Measurements from ENCODE around the gene BLM.
A peak's percentile ranks its signal among the peaks of the same experiment; 100 is the strongest.
"Not testable (repeated sequence)": the region's sequence is repeated elsewhere in the genome, so short reads cannot be mapped to it uniquely, and the experiment has no call there.

Gene BLM

DNA sequence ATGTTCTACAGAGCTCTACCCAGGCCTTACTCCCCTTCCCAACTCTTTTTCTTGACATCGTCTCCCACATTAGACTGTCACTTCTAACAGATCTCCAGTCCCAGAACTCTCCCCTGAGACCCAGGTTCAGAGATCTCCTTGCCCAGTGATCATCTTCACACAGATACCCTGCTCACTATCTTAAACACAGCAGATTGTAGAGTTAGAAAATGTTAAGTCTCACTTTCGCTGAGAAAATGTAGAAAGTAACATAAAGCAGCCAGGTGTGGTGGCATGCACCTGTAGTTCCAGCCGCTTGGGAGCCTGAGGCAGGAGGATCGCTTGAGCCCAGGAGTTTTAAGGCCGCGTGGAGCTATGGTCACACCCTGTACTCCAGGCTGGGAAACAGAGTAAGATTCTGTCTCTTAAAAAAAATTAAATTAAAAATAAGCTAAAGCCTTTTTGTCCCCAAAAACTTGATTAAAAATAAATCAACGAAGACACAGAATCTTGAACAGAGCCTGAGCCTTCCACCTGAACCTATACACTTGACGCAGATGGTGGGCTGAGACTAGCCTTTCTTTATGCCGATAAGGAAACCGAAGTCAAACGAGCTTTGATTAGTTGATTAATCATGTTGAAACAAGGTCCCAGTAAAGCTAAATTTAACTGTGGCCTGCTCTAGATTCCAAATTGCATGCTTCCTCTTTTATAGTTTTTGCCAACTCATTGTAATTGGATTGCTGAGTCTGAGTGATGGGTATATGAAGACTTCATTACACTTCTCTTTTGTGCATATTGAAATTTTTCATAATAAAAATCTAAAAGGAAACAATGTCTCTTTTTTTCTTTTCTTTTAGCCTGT lies 31.3 kb upstream of the BLM start:
- TF ChIP-seq, protein P1, sequence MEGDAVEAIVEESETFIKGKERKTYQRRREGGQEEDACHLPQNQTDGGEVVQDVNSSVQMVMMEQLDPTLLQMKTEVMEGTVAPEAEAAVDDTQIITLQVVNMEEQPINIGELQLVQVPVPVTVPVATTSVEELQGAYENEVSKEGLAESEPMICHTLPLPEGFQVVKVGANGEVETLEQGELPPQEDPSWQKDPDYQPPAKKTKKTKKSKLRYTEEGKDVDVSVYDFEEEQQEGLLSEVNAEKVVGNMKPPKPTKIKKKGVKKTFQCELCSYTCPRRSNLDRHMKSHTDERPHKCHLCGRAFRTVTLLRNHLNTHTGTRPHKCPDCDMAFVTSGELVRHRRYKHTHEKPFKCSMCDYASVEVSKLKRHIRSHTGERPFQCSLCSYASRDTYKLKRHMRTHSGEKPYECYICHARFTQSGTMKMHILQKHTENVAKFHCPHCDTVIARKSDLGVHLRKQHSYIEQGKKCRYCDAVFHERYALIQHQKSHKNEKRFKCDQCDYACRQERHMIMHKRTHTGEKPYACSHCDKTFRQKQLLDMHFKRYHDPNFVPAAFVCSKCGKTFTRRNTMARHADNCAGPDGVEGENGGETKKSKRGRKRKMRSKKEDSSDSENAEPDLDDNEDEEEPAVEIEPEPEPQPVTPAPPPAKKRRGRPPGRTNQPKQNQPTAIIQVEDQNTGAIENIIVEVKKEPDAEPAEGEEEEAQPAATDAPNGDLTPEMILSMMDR (IDR thresholded peaks at IDR 0.05; ENCODE audit: borderline replicate concordance, insufficient read depth, low read depth, low read length) = no peak

DNA sequence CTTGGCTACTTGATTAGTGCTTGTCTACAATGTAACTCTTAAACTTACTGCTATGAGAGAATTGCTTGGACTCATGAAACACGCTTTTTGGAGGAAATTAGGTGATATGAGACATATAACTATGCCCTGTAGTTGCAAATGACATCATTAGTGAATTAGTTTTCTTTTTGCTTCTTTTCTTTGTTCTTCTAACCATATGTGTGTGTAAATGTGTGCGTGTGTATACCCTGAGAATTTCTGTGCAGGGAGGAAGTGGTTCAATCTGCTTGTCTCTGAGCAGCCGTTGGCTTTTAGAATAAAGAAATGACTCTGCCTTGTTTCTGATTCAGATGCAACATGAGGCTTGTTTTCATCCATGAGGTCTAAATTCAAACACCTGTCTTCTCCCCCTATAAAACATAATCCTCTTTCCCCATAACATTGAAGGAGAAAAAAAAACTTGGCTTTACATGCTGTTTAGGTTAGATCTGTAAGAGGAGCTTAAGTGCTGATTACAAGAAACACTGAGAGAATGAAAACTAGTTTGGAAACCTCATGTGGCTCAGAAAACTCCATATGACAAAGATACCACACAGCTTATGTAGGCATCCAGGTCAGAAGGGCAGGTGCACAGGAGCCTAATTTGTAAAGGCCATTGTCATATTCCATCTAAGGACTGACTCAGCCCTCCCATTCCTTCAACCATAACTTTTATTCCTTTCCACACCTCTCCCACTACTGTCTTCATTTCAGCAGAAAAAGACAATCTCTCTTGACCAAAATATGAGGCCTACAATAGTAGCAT lies 30.5 kb upstream of the BLM start:
- no peak overlapping the region for H3K4me3 ChIP-seq (ENCODE audit: low read depth, low read length)
- TF ChIP-seq, protein P1 (IDR thresholded peaks at IDR 0.05; ENCODE audit: borderline replicate concordance, insufficient read depth, low read depth, low read length) = no peak

More for the DNA sequence above, 31.3 kb upstream of the BLM start:
- H3K4me3 ChIP-seq (ENCODE audit: low read depth, low read length) = no peak overlapping the region

DNA sequence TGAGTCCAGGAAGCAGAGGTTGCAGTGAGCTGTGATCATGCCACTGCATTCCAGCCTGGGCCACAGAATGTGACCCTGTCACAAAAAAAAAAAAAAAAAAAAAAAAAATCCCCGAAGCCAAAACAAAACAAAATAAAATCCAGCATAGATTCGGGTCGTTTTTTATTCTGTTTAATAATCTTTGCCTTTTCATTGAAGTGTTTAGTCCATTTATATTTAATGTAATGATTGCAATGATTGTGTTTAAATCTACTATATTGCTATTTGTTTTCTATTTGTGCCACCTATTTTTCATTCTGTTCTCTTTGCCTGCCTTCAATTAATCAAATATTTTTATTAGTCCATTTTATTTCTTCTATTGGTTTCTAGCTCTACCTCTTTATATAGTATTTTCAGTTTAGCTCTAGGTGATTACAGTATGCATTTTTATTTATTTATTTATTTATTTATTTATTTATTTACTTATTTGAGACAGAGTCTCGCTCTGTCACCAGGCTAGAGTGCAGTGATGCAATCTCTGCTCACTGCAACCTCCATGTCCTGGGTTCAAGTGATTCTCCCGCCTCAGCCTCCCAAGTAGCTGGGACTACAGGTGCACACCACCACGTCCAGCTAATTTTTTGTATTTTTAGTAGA lies 27.7 kb upstream of the BLM start:
- not testable (repeated sequence) for H3K4me3 ChIP-seq (ENCODE audit: low read depth, low read length)

DNA sequence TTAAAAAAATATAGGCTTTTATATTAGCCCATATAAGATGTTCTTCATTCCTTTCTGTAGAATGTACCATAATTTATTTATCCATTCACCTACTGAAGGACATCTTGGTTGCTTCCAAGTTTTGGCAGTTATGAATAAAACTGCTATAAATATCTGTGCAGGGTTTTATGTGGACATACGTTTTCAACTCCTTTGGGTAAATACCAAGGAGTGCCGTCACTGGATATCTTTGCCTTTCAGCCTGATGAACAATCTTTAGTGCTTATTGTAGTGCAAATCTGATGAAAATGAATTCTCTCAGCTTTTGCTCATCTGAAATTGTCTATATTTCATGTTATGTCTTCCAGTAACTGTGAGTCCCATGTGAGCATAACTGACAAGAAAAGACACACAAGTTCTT lies 26.6 kb upstream of the BLM start:
- H3K4me3 ChIP-seq (ENCODE audit: low read depth, low read length) = no peak overlapping the region
- TF ChIP-seq, protein P1 (IDR thresholded peaks at IDR 0.05; ENCODE audit: borderline replicate concordance, insufficient read depth, low read depth, low read length) = no peak

DNA sequence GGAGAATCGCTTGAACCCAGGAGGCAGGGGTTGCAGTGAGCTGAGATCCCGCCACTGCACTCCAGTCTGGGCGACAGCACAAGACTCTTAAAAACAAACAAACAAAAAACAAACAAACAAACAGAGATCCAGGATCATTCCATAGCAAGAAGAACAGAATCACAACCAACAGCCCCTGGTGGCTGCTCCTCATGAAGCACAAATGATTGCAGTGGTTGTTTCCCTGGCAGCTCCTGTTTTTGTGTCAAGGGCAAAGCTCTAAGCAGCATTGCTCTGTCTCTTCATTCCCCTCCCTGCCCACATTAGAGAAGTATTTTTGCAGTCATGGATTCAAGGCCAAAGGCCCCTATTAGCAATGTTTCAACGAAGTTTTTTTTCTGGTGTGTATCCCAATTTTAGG lies 25.8 kb upstream of the BLM start:
- no peak overlapping the region for H3K4me3 ChIP-seq (ENCODE audit: low read depth, low read length)
- TF ChIP-seq, protein P1 (IDR thresholded peaks at IDR 0.05; ENCODE audit: borderline replicate concordance, insufficient read depth, low read depth, low read length) = peak; percentile 19; the same call in 1 of the 2 replicates

DNA sequence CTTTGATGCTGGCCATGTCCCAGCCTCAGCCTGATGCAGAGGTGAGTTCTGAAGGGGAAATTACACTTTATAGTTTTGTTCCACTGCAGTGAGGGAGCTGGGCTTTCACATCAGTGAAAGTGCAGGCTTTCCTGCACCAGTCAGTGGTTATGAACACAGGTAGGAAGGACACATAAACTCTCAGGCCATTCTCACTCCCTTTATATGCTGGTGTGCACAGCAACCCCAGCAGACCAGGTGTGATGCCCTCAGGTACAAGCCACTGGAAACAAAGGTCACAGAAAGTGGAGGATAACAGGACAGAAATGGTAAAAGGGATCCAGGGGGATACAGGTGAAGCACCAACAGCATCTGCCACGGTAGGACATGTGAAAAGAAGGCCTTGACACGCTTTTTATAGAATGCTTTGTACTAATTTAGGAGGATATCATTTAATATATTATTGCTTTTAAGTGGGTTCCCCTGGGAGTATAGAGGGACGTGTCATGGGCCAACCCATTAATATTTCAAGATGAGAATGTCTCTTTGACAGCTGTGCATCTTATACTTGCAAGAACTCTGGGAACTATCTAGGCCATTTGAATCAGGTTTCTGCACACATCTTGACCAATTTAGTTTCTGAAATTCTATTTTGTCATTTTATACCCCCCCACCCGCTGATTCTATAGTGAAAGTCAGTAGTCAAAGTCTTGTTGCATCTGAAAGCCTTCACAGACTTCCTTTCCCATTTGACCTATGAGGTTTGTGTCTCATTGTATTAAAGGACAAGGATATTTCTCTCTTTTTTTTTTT lies 25.0 kb upstream of the BLM start:
- TF ChIP-seq, protein P1 (IDR thresholded peaks at IDR 0.05; ENCODE audit: borderline replicate concordance, insufficient read depth, low read depth, low read length) = no peak
- no peak overlapping the region for H3K4me3 ChIP-seq (ENCODE audit: low read depth, low read length)

DNA sequence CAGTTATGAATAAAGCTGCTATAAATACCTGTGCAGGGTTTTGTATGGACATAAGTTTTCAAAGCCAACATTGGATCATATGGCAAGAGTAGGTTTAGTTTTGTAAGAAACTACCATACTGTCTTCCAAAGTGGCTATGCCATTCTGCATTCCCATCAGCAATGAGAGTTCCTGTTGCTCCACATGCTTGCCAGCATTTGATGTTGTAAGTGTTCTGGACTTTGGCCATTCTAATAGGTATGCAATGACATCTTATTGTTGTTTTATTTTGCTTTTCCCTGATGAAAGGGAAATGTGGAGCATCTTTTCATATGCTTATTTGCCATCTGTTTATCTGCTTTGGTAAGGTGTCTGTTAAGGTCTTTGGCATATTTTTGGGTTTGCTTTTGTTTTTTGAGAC lies 22.2 kb upstream of the BLM start:
- TF ChIP-seq, protein P1 (IDR thresholded peaks at IDR 0.05; ENCODE audit: borderline replicate concordance, insufficient read depth, low read depth, low read length) = no peak
- no peak overlapping the region for H3K4me3 ChIP-seq (ENCODE audit: low read depth, low read length)

Data from GM12875 (cell line).